Glomerular visceral epithelial cell (primary cell): ENCODE measurements around the gene KDM4F.

Experiments
- DNase-seq: peaks from one replicate; pipeline ENCODE4 v3.0.0-alpha.2; 2016; ENCODE audit errors: extremely low spot score

Gene KDM4F

GRCh38 chr11:95091663-95092180 lies 42.5 kb downstream of the KDM4F start:
- DNase-seq, result no peak

- peak; percentile 32 for DNase-seq
Measured at GRCh38 chr11:95092549-95093324, 43.5 kb downstream of the KDM4F start.

GRCh38 chr11:95093548-95093947 lies 44.3 kb downstream of the KDM4F start:
- DNase-seq, result no peak

GRCh38 chr11:95095858-95096587 lies 46.8 kb downstream of the KDM4F start:
- peak; percentile 16 for DNase-seq

DNA sequence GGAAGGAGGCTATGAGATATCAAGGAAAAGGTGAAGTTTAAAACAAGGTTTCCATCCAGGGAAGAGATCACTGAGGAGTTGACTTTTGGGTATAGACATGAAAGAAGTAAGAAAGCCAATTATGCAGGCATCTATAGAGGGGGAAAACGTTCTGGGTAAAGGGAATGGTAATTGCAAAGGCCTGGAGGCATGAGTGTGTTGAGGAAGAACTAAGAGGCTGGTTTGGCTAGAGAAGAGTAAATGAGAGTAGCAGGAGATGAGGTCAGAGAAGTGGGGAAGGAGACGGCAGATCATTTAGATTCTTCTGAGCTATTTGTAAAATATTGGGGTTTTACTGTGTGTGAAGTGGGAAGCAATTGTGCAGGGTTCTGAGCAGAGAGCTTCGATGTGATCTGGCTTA lies 48.0 kb downstream of the KDM4F start:
- DNase-seq, result no peak

DNA sequence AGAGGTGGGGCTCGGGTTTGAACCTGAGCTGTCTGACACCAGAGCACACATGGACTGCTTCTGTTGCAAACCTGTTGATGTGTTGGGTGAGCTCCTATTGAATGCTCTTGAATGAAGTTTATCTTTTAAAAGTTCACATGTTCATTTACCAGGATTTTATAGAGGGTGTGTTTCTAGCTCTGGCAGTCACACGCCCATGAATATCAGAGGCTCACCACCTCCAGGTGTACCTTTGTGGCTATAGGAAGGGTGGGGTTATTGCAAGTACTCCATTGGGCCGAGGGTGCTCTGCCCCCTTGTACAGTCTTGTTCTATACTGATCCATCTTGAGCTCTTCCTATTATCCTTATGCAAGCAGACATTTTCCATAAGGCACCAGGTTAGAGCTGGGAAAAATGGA lies 49.6 kb downstream of the KDM4F start:
- DNase-seq, result no peak

DNA sequence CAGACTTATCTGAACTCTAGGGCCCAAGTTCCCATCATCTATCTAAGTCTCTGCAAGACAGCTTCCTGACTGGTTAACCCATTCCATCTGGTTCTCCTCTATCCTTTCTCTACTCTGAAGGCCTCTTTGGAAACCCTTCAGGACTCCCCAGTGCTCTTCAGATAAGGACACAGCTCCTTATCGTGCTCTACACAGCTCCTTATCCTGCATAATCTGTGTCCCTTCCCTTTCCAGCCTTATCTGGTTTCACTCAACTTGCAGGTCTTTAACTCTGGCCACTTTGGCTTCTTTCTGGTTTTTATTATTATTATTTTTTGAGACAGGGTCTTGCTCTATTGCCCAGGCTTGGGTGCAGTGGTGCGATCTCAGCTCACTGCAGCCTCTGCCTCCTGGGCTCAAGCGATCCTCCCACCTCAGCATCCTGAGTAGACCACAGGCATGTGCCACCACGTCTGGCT lies 51.0 kb downstream of the KDM4F start:
- DNase-seq, result no peak
